Activated naive CD8-positive, alpha-beta T cell treated with anti-CD3 and anti-CD28 coated beads, Interleukin-2, amount 10 ng/mL, durations not matched to agents 7 days and 5 days (primary cell): ENCODE results near the gene SSNA1. TPM values are rescaled to one million over a fixed set of nuclear protein-coding genes. Genes with fewer than 3 reads are reported as not detected.

Experiments
- ATAC-seq: fragments of 150-1000 bp; cut with Tn5 transposase; one replicate; pipeline ENCODE4 v1.10.0; 2021; ENCODE audit warnings: low read depth, moderate library complexity
- POLR2A ChIA-PET: fragments of 350-600 bp; sonication (Branson Sonifier 250); formaldehyde crosslinking; loops from one replicate; lab custom pipeline; 2021; ENCODE audit warnings: antibody characterized with exemption; lab: Charles Lee
- DNase-seq: peaks from one replicate; pipeline ENCODE4 v3.0.0; 2021
- H3K27ac Mint-ChIP-seq: one replicate; pipeline ENCODE4 v1.8.0; 2022; ENCODE audit warnings: mild to moderate bottlenecking, mixed read lengths
- H3K27me3 Mint-ChIP-seq: one replicate; pipeline ENCODE4 v1.8.0; 2022; ENCODE audit warnings: mild to moderate bottlenecking, moderate library complexity, mixed read lengths
- H3K36me3 Mint-ChIP-seq: one replicate; pipeline ENCODE4 v1.8.0; 2021; ENCODE audit warnings: mild to moderate bottlenecking, mixed read lengths
- H3K4me1 Mint-ChIP-seq: one replicate; pipeline ENCODE4 v1.8.0; 2021; ENCODE audit warnings: mixed read lengths
- H3K4me3 Mint-ChIP-seq: one replicate; pipeline ENCODE4 v1.8.0; 2022; ENCODE audit warnings: mild to moderate bottlenecking, moderate library complexity, mixed read lengths
- H3K9me3 Mint-ChIP-seq: one replicate; pipeline ENCODE4 v1.8.0; 2021; ENCODE audit warnings: mixed read lengths
- total RNA-seq, 2 experiments: library from RNA; stranded (reverse); gene quantifications; one replicate each; pipeline ENCODE4 v1.2.3, GENCODE V29; 2021

Gene SSNA1
- total RNA-seq, 2 experiments from 2014 or later: 62.4 to 65.2 TPM

- DNase-seq: no peak
- ATAC-seq: no peak
- Mint-ChIP-seq H3K9me3 (no peaks in the 10 kb centered on the region), H3K4me3 (peak overlapping the region; percentile 50), H3K27ac (peak overlapping the region; percentile 21), H3K27me3 (no peaks in the 10 kb centered on the region), H3K4me1 (peaks cover 4% of the 10 kb centered on the region), H3K36me3 (no peaks in the 10 kb centered on the region)
- POLR2A ChIA-PET: interaction anchor here (0.5 to 4.5 kb wide), 5 partner anchors 11 to 91 kb away, joined by 3 to 31 read pairs (median 6); partner anchors contain the start of genes NDOR1, TMEM203 and TPRN
These were observed 32.6 kb downstream of the SSNA1 start for GRCh38 chr9:137221095-137221505.

GRCh38 chr9:137221506-137222111 lies 33.1 kb downstream of the SSNA1 start:
- Mint-ChIP-seq H3K27ac (no peak overlapping the region), H3K9me3 (no peaks in the 10 kb centered on the region), H3K27me3 (no peaks in the 10 kb centered on the region), H3K4me3 (peak overlapping the region; percentile 35), H3K4me1 (peaks cover 4% of the 10 kb centered on the region), H3K36me3 (no peaks in the 10 kb centered on the region)
- DNase-seq: peak; percentile 64
- ATAC-seq: no peak
- POLR2A ChIA-PET: interaction anchor here (0.5 to 4.5 kb wide), 9 partner anchors 11 to 135 kb away, joined by 3 to 33 read pairs (median 16); partner anchors contain the start of genes ANAPC2, MAN1B1, NDOR1 and SSNA1

GRCh38 chr9:137222190-137223077 lies 34.0 kb downstream of the SSNA1 start, which contains the start of gene RNF208:
Gene RNF208, minus strand, starts transcription at chr9:137222240. Its CDS starts 1,028 bp downstream, at chr9:137221212.
- peaks cover 5% of the 10 kb centered on the region for H3K4me1 Mint-ChIP-seq
- DNase-seq (peak; percentile 67), ATAC-seq (no peak)
- POLR2A ChIA-PET: interaction anchor here (0.7 to 4.9 kb wide), 20 partner anchors 8 to 494 kb away, joined by 3 to 43 read pairs (median 6); partner anchors contain the start of genes ANAPC2, DPP7, MAN1B1 and NDOR1
- no peaks in the 10 kb centered on the region for H3K9me3 Mint-ChIP-seq
- H3K27ac Mint-ChIP-seq: peak within 1 kb of the TSS; percentile 82
- no peaks in the 10 kb centered on the region for H3K36me3 Mint-ChIP-seq
- H3K27me3 Mint-ChIP-seq: no peaks in the 10 kb centered on the region
- peak within 1 kb of the TSS; percentile 84 for H3K4me3 Mint-ChIP-seq

GRCh38 chr9:137223078-137223970 lies 34.8 kb downstream of the SSNA1 start:
- Mint-ChIP-seq H3K36me3 (no peaks in the 10 kb centered on the region), H3K4me3 (peak overlapping the region; percentile 84), H3K27me3 (peaks cover 2% of the 10 kb centered on the region), H3K9me3 (no peaks in the 10 kb centered on the region), H3K4me1 (peaks cover 7% of the 10 kb centered on the region), H3K27ac (peak overlapping the region; percentile 82)
- POLR2A ChIA-PET: interaction anchor here (0.5 to 4.9 kb wide), 24 partner anchors 9 to 495 kb away, joined by 3 to 43 read pairs (median 4); partner anchors contain the start of genes ANAPC2, DPP7, MAN1B1 and NDOR1
- ATAC-seq (peak; percentile 87), DNase-seq (peak; percentile 98)

- H3K36me3 Mint-ChIP-seq: no peaks in the 10 kb centered on the region
- peak within 1 kb of the TSS; percentile 82 for H3K27ac Mint-ChIP-seq
- peaks cover 2% of the 10 kb centered on the region for H3K27me3 Mint-ChIP-seq
- no peak for ATAC-seq
- H3K9me3 Mint-ChIP-seq: no peaks in the 10 kb centered on the region
- H3K4me1 Mint-ChIP-seq: peaks cover 7% of the 10 kb centered on the region
- POLR2A ChIA-PET: interaction anchor here (0.6 to 4.9 kb wide), 13 partner anchors 15 to 527 kb away, joined by 3 to 43 read pairs (median 9); partner anchors contain the start of genes ANAPC2, MAN1B1, NDOR1 and SAPCD2
- peak; percentile 49 for DNase-seq
- H3K4me3 Mint-ChIP-seq: peak within 1 kb of the TSS; percentile 84
These were observed 36.6 kb downstream of the SSNA1 start, which contains the start of gene CYSRT1 for GRCh38 chr9:137224830-137225694. Gene CYSRT1, plus strand, starts transcription at chr9:137225174. Its CDS starts 448 bp downstream, at chr9:137225622.

- no peaks in the 10 kb centered on the region for H3K9me3 Mint-ChIP-seq
- POLR2A ChIA-PET: interaction anchor here (1.2 to 4.9 kb wide), 6 partner anchors 22 to 156 kb away, joined by 3 to 35 read pairs (median 8); partner anchors contain the start of genes MAN1B1, SAPCD2 and TPRN
- no peak for ATAC-seq
- H3K27ac Mint-ChIP-seq: no peak overlapping the region
- H3K4me3 Mint-ChIP-seq: no peak overlapping the region
- DNase-seq: peak; percentile 39
- H3K27me3 Mint-ChIP-seq: peaks cover 2% of the 10 kb centered on the region
- peaks cover 7% of the 10 kb centered on the region for H3K4me1 Mint-ChIP-seq
- no peaks in the 10 kb centered on the region for H3K36me3 Mint-ChIP-seq
These were observed 37.3 kb downstream of the SSNA1 start for GRCh38 chr9:137225699-137226331.

- ATAC-seq: no peak
- peak; percentile 32 for DNase-seq
- H3K4me1 Mint-ChIP-seq: peaks cover 7% of the 10 kb centered on the region
- no peaks in the 10 kb centered on the region for H3K9me3 Mint-ChIP-seq
- no peak overlapping the region for H3K4me3 Mint-ChIP-seq
- H3K27me3 Mint-ChIP-seq: peaks cover 2% of the 10 kb centered on the region
- no peak overlapping the region for H3K27ac Mint-ChIP-seq
- POLR2A ChIA-PET: interaction anchor here (0.8 to 4.9 kb wide), 8 partner anchors 14 to 157 kb away, joined by 3 to 35 read pairs (median 4); partner anchors contain the start of genes MAN1B1, SAPCD2, TPRN and TUBB4B
- H3K36me3 Mint-ChIP-seq: no peaks in the 10 kb centered on the region
These were observed 38.0 kb downstream of the SSNA1 start for GRCh38 chr9:137226338-137227053.

- peak within 1 kb of the TSS; percentile 81 for H3K27ac Mint-ChIP-seq
- H3K4me1 Mint-ChIP-seq: peaks cover 7% of the 10 kb centered on the region
- peak within 1 kb of the TSS; percentile 33 for H3K4me3 Mint-ChIP-seq
- no peaks in the 10 kb centered on the region for H3K36me3 Mint-ChIP-seq
- POLR2A ChIA-PET: interaction anchor here (0.8 to 4.9 kb wide), 9 partner anchors 12 to 141 kb away, joined by 3 to 35 read pairs (median 3); partner anchors contain the start of genes ANAPC2, MAN1B1, SSNA1 and TUBB4B
- peak; percentile 88 for DNase-seq
- no peaks in the 10 kb centered on the region for H3K9me3 Mint-ChIP-seq
- peak; percentile 40 for ATAC-seq
- peaks cover 2% of the 10 kb centered on the region for H3K27me3 Mint-ChIP-seq
These were observed 38.8 kb downstream of the SSNA1 start, which contains the start of gene RNF224 for GRCh38 chr9:137227054-137227852. Gene RNF224, plus strand, starts transcription at chr9:137227502. Its CDS starts 834 bp downstream, at chr9:137228336.

GRCh38 chr9:137227853-137228505 lies 39.5 kb downstream of the SSNA1 start:
- H3K4me1 Mint-ChIP-seq: peaks cover 6% of the 10 kb centered on the region
- DNase-seq (no peak), ATAC-seq (no peak)
- H3K4me3 Mint-ChIP-seq: peak overlapping the region; percentile 33
- no peaks in the 10 kb centered on the region for H3K36me3 Mint-ChIP-seq
- peaks cover 2% of the 10 kb centered on the region for H3K27me3 Mint-ChIP-seq
- peak overlapping the region; percentile 81 for H3K27ac Mint-ChIP-seq
- no peaks in the 10 kb centered on the region for H3K9me3 Mint-ChIP-seq
- POLR2A ChIA-PET: interaction anchor here (0.8 to 2.5 kb wide), 4 partner anchors 11 to 132 kb away, joined by 3 to 11 read pairs (median 6); partner anchors contain the start of genes ANAPC2 and SSNA1
